B cell (primary cell): ENCODE results near the gene ADAMTS12.

Experiments used
- CTCF ChIP-seq: fragments of 200-600 bp; IDR thresholded peaks from one replicate; pipeline ENCODE4 v1.8.0; 2022; ENCODE audit warnings: antibody characterized with exemption, mild to moderate bottlenecking
- EZH2 ChIP-seq: IDR thresholded peaks from 2 replicates; pipeline ENCODE4 v1.6.1; 2012; ENCODE audit warnings: borderline replicate concordance, low read depth, mild to moderate bottlenecking, moderate library complexity, low read length; ENCODE audit not compliant: insufficient read depth, poor library complexity, severe bottlenecking

- TF ChIP-seq CTCF: no peak
- no peak for TF ChIP-seq EZH2
Observed at GRCh38 chr5:33832404-33833236, 59.2 kb downstream of the ADAMTS12 start.
